GM23248 (cell line): ENCODE measurements around the gene MMP15.

Source experiments
- EZH2 ChIP-seq: fragments of 200-600 bp; sonication (generic); IDR thresholded peaks from 2 replicates; pipeline ENCODE4 v1.6.1; 2018; ENCODE audit warnings: antibody characterized with exemption, mild to moderate bottlenecking; ENCODE audit not compliant: insufficient read depth, poor library complexity, severe bottlenecking
- EZH2phosphoT487 ChIP-seq: fragments of 200-600 bp; sonication (generic); IDR thresholded peaks from 2 replicates; pipeline ENCODE4 v1.6.1; 2018; ENCODE audit warnings: antibody characterized with exemption, moderate library complexity, mild to moderate bottlenecking, low read depth; ENCODE audit not compliant: insufficient read depth

- no peak for TF ChIP-seq EZH2phosphoT487
- TF ChIP-seq EZH2: no peak
Observed at GRCh38 chr16:58037365-58038057, 12.0 kb downstream of the MMP15 start.
